Cardiac muscle cell (in vitro differentiated cells and primary cell): ENCODE data around the gene ALDH16A1. TPM values are rescaled to one million over a fixed set of nuclear protein-coding genes. Genes with fewer than 3 reads are reported as not detected.
A peak's percentile ranks its signal among the peaks of the same experiment; 100 is the strongest.

Experiments
- DNase-seq, 2 donors: peaks; one replicate each; pipeline versions ENCODE4 v3.0.0 to v3.0.0-alpha.2; 2010 to 2017; ENCODE audit warnings: low read depth in 1 of 2, low spot score in 1 of 2
- H3K27ac ChIP-seq: fragments of 200-600 bp; sonication (generic); 2 replicates; pipeline ENCODE4 v1.5.1; 2016
- H3K27me3 ChIP-seq: fragments of 200-600 bp; sonication (generic); 2 replicates; pipeline ENCODE4 v1.6.0; 2016; ENCODE audit warnings: control low read depth
- H3K36me3 ChIP-seq: fragments of 200-600 bp; sonication (generic); 2 replicates; pipeline ENCODE4 v1.5.1; 2016; ENCODE audit warnings: control low read depth
- H3K4me1 ChIP-seq: fragments of 200-600 bp; sonication (generic); 2 replicates; pipeline ENCODE4 v1.8.1; 2017; ENCODE audit warnings: low read depth, mild to moderate bottlenecking, mixed run types
- H3K4me3 ChIP-seq: fragments of 200-600 bp; sonication (generic); 2 replicates; pipeline ENCODE4 v1.5.1; 2016; ENCODE audit warnings: mild to moderate bottlenecking
- H3K9me3 ChIP-seq: fragments of 200-600 bp; sonication (generic); 2 replicates; pipeline ENCODE4 v1.5.1; 2017; ENCODE audit warnings: low read depth, mild to moderate bottlenecking, control low read depth
- polyA plus RNA-seq: library from polyadenylated mRNA; unstranded; fragments of >200 nt; fragmentation: Nextera tagmentation; extraction: Ambion mirVana; gene quantifications from 2 replicates; pipeline ENCODE4 v1.2.1, GENCODE V29; 2016
- total RNA-seq: library from RNA; depleted of rRNA; stranded (reverse); fragments of >200 nt; gene quantifications from 2 replicates; pipeline ENCODE4 v1.2.3, GENCODE V29; 2016
- TF ChIP-seq, protein P1 (sequence below): IDR thresholded peaks from 2 replicates; pipeline ENCODE4 v1.5.1; 2012; ENCODE audit warnings: low read depth, mild to moderate bottlenecking, low read length

The ALDH16A1 gene
- total and polyA plus RNA-seq, 2 experiments from 2014 or later, result 37.3 to 46.4 TPM

DNA sequence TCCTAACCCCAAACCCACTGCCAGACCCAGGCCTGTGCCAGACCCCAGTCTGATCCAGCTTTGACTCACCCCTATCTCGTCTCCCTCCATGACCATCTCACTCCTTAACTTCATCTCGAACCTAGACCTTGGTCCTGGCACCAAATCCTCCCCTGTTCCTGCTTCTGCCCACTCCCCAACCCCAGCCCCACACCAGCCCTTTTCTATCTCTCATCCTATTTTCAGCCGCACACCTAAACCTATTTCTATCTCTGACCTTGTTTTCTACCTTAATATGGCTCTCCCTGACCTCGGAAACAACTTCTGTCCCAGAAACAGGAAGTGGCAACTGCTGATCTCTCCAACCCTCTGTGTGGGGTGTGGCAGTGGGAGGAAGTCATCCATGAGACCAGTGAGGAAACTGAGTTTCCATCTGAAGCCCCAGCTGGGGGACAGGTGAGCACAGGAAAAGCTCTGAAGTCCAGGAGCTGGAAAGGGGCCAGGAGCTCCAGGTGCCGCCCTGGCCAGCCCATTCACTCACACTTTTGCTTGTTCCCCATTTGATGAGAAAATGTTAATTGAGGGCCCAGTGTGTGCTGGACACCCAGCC is 43.5 kb upstream of the ALDH16A1 start:
- H3K27ac ChIP-seq, result no peak overlapping the region
- H3K4me1 ChIP-seq, result peaks cover 11% of the 10 kb centered on the region
- H3K9me3 ChIP-seq, result no peaks in the 10 kb centered on the region
- H3K4me3 ChIP-seq, result no peak overlapping the region
- no peaks in the 10 kb centered on the region for H3K27me3 ChIP-seq
- TF ChIP-seq, protein P1, sequence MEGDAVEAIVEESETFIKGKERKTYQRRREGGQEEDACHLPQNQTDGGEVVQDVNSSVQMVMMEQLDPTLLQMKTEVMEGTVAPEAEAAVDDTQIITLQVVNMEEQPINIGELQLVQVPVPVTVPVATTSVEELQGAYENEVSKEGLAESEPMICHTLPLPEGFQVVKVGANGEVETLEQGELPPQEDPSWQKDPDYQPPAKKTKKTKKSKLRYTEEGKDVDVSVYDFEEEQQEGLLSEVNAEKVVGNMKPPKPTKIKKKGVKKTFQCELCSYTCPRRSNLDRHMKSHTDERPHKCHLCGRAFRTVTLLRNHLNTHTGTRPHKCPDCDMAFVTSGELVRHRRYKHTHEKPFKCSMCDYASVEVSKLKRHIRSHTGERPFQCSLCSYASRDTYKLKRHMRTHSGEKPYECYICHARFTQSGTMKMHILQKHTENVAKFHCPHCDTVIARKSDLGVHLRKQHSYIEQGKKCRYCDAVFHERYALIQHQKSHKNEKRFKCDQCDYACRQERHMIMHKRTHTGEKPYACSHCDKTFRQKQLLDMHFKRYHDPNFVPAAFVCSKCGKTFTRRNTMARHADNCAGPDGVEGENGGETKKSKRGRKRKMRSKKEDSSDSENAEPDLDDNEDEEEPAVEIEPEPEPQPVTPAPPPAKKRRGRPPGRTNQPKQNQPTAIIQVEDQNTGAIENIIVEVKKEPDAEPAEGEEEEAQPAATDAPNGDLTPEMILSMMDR, result no peak
- no peaks in the 10 kb centered on the region for H3K36me3 ChIP-seq
- no peak for DNase-seq

DNA sequence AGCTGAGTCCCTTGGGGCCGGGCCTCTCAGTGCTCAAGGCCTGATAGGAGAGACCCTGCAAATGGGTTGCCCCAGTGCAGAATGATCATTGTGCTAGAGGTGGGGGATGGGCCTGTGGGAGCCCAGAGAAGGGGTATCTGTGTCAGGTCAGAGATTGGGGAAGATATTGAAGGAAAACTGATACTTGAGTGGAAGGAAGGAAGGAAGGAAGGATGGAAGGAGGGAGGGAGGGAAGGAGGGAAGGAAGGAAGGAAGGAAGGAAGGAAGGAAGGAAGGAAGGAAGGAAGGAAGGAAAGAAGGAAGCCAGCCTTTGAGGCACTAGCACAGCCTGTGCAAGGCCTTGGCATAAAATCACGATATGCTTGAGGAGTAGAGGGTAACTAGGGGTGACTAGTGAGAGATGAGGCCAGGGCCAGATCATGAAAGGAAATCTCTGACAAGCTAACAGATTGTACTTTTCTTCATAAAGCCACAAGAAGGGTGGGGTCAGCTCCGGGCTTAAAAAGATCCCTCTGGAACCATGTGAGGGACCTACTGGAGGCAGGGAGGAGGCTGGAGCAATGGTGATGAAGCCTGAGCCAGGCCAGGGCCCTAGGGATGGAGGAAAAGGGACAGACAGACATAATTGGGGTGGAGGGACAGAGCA is 41.2 kb upstream of the ALDH16A1 start:
- no peak for DNase-seq
- no peak overlapping the region for H3K4me3 ChIP-seq
- no peaks in the 10 kb centered on the region for H3K36me3 ChIP-seq
- H3K4me1 ChIP-seq, result peaks cover 14% of the 10 kb centered on the region
- no peaks in the 10 kb centered on the region for H3K9me3 ChIP-seq
- H3K27me3 ChIP-seq, result no peaks in the 10 kb centered on the region
- H3K27ac ChIP-seq, result no peak overlapping the region
- TF ChIP-seq, protein P1, result no peak

DNA sequence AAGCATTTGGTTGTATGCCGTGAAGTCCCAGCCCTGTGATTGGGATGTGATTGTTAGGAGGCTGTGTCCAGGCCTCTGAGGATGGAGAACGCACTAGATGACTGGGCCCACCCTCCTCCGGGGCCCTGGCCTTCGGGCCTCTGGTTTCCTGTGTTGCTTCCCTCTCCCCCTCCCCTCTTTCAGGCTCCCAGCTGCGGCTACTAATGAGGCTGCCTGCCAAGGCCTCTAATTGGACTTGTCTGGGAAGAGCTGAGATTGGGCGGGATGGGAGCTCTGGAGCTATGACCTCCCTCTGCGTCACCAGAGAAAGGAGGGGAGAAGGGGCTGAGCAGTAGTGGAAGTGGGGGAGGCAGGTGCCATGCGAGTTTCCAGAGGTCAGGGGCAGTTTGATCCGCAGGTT is 39.7 kb upstream of the ALDH16A1 start:
- H3K4me1 ChIP-seq, result peaks cover 14% of the 10 kb centered on the region
- TF ChIP-seq, protein P1, result no peak
- H3K9me3 ChIP-seq, result no peaks in the 10 kb centered on the region
- H3K27me3 ChIP-seq, result no peaks in the 10 kb centered on the region
- no peak overlapping the region for H3K27ac ChIP-seq
- peak in 1 of 2 donors; percentile 35 for DNase-seq
- no peak overlapping the region for H3K4me3 ChIP-seq
- H3K36me3 ChIP-seq, result no peaks in the 10 kb centered on the region

DNA sequence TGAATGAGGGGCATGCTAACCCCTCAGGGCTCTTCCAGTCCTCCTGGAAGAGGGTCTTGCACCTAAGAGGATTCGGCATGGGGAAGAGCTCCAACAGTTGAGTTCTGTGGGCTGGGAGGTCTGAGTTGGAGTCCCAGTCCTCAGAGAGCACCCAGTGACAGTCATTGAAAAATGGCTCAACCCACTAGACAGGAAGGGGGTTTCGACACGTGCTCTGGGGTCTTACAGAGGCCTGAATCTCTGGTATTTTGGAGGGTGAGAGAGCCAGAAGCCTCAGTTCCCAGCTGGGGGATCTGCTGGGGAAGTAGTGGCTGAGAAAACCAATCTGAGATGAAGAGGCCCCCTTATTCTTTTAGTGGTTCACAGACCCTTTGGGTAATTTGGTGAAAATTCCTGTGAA is 38.8 kb upstream of the ALDH16A1 start:
- peaks cover 14% of the 10 kb centered on the region for H3K4me1 ChIP-seq
- no peak overlapping the region for H3K27ac ChIP-seq
- DNase-seq, result no peak
- no peaks in the 10 kb centered on the region for H3K9me3 ChIP-seq
- no peaks in the 10 kb centered on the region for H3K36me3 ChIP-seq
- H3K27me3 ChIP-seq, result no peaks in the 10 kb centered on the region
- TF ChIP-seq, protein P1, result no peak
- no peak overlapping the region for H3K4me3 ChIP-seq

DNA sequence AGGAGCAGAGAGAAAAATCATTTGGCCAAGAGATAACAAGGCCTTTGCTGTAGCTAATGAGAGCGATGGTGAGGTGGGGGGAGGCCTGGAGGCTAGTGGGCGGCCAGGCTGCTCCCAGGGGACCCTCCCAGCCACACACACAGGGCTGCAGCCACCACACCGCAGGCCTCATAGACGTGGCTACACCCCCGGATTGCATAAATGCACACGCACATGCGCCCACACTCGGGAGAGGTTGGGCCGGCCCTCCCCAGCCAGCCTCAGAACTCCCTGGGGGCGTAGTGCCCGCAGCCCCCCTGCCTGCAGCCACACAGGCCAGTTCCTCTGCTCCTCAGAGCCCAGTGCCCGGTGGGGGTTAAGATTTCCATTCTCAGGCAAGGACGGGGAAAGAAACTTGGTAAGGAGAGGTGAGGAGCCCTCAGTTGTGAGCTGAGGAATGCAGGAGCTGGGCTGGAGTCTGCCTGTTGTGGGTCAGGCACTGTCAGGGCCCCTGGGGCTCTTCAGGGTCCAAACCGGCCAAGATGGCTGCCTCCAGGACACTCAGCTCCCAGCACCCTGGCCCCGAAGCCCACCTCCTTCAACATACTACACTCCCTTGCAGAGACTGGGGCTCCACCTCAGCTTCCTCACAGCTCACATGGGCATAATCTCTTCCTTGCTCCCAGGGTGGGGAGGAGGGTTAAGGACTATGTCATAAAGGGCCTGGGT is 37.8 kb upstream of the ALDH16A1 start:
- DNase-seq, result peak in 1 of 2 donors; percentile 86
- TF ChIP-seq, protein P1, result no peak
- no peaks in the 10 kb centered on the region for H3K27me3 ChIP-seq
- H3K27ac ChIP-seq, result no peak overlapping the region
- H3K4me1 ChIP-seq, result peaks cover 9% of the 10 kb centered on the region
- no peak overlapping the region for H3K4me3 ChIP-seq
- H3K36me3 ChIP-seq, result no peaks in the 10 kb centered on the region
- H3K9me3 ChIP-seq, result no peaks in the 10 kb centered on the region
